HG02943 (cell line): ENCODE measurements around the gene MOSPD3.

ENCODE experiments used
- ATAC-seq: cut with Tn5 transposase; IDR thresholded peaks from one replicate; pipeline ENCODE4 v1.9.1; 2021; ENCODE audit warnings: mild to moderate bottlenecking, low read depth, moderate library complexity; ENCODE audit not compliant: unreplicated experiment

MOSPD3 gene

DNA sequence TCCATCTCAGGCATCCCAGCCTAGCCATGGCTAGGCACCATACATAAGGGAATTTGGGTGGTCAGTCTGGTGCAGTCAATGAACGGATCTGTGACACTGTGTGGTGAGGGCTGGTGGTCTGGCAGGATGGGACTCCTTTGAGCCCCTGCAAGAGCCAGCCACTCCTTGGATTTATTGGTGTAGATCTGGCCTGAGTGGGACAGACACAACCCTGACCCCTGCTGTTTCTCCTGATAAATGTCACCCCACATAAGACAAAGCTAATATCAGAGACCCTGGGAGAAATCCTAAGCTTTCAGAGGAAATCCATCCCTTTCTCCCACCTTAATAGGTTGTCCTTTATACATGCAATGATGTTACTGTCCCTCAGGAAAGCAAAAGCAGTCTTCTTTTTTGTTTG is 23.9 kb upstream of the MOSPD3 start:
- ATAC-seq: no peak

DNA sequence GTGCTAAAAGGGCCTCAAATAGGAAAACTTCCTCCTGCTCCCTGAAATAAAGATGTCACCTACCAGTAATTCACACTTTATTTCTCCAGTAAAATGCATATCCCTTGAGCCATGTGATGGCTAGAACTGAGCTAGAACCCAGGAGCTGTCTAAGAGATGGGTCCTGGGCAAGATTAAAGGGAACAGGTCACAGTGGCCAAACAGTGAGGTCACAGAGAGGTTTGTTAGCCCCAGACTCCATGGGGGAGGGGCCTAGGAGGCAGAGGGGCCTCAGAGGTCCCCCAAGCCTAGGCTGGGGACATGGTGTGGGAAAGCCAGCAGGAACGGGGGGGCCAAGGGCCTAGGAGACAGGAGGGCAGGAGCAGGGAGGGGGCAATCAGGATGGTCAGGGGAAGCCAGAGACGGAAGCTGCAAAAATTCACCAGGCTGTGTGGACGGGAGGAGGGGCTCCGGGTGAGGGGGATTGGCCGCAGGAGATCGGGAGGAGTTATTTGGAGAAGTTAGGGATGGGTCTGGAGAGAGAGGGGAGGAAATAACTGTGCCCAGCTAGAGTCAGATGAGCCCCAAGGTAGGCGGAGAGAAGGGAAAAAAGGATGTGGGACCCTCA is 22.9 kb upstream of the MOSPD3 start:
- no peak for ATAC-seq

DNA sequence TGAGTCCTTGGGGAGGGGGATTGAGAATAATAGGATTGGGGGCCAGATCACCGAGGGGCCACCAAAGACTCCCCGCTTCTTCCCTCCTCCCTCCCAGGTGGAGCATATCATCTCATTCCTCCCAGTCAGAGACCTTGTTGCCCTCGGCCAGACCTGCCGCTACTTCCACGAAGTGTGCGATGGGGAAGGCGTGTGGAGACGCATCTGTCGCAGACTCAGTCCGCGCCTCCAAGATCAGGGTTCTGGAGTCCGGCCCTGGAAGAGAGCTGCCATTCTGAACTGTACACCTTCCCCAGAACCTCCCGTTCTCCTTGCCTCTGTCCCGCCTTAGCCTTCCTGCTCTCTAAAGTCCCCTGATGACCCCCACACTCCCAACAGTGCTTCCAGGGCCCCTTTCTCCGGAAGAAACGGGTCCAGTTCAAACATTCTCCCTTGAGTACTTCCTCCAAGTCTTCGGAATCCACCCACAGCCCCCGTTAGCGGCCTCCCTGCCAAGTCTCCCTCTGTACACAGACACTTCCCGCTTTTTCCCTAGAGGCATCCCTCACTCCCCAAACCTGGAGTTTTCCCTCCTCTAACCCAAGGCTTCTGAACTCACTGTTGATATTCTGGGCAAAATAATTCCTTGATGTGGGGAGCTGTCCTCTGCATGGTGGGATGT is 22.1 kb upstream of the MOSPD3 start:
- ATAC-seq: no peak

DNA sequence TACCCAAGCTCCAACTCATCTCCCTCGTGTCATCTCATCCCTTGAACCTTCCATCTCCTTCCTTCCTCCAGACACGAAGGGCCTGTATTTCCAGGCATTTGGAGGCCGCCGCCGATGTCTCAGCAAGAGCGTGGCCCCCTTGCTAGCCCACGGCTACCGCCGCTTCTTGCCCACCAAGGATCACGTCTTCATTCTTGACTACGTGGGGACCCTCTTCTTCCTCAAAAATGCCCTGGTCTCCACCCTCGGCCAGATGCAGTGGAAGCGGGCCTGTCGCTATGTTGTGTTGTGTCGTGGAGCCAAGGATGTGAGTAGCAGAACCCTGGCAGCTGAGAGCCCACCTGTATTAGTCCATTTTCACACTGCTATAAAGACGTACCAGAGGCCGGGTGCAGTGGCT is 20.7 kb upstream of the MOSPD3 start:
- no peak for ATAC-seq

DNA sequence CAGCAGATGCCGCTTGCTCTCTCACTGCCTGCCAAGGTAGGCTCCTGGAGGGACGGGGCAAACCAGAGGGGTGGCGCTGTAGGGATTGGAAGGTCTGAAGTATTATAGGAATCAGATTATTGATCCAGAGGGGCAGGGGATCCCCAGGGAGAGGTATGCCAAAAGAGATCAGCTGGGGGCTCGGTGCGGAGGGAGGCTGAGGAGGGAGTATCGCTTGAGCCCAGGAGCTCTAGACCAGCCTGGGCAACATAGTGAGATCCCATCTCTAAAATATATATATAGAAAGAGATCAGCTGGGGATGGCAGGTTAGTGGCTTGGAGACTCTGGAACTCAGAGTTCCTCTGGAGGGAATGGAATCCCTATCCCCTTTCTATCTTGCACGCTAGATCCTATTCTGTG is 17.2 kb upstream of the MOSPD3 start:
- ATAC-seq: no peak

DNA sequence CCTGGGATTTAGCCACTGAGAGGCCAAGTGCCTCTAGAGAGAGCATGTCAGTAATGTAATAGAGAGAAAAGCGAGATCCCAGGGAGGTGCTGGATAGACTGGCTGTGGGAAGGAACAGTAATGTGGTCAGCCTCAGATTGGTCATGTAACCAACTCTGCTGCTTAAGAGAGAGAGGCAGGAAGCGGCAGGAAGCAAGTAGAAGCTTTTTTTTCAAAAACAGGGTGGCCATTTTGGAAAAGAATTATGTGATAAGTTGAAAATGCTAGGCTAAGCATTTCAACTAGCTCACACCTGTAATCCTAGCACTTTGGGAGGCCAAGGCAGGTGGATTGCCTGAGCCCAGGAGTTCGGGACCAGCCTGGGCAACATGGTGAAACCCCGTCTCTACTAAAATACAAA is 13.9 kb upstream of the MOSPD3 start:
- no peak for ATAC-seq

DNA sequence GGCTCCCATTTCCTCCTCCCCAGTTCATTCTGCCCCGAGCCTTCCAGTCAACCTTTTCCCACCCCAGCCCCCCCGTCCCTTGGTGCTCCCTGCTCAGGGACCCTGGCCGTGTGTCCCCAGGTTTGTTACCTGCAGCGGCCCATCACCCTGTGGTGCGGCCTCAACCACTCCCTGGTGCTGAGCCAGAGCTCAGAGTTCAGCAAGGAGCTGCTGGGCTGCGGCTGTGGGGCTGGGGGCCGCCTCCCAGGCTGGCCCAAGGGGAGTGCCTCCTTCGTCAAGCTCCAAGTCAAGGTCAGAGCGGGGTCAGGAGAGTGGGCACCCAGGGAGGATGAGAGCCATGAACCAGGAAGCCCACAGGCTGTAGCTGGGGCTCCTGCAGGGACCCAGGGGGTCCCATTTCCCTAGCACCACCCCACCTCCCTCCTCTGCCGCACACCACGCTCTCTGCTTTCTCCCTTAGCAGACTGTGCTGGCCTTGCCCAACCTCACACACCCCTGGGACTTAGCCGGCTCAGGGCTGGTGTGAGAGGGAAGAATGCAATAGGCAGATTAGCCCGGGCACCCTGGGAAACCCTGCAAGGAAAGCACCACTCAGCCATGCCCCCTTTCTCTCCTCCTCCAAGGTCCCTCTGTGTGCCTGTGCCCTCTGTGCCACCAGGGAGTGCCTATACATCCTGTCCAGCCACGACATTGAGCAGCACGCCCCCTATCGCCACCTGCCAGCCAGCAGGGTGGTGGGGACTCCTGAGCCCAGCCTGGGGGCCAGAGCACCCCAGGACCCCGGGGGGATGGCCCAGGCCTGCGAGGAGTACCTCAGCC is 12.2 kb upstream of the MOSPD3 start:
- no peak for ATAC-seq

DNA sequence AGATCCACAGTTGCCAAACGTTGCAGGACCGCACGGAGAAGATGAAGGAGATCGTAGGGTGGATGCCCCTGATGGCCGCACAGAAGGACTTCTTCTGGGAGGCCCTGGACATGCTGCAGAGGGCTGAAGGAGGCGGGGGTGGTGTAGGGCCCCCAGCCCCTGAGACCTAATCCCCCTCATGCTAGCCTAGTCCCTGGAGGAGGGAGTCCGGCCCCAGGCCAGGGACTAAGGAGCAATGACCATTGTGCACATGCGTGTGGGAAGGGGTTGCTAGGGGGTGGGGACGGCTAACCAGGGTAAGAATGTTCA is 11.7 kb upstream of the MOSPD3 start:
- ATAC-seq: no peak

DNA sequence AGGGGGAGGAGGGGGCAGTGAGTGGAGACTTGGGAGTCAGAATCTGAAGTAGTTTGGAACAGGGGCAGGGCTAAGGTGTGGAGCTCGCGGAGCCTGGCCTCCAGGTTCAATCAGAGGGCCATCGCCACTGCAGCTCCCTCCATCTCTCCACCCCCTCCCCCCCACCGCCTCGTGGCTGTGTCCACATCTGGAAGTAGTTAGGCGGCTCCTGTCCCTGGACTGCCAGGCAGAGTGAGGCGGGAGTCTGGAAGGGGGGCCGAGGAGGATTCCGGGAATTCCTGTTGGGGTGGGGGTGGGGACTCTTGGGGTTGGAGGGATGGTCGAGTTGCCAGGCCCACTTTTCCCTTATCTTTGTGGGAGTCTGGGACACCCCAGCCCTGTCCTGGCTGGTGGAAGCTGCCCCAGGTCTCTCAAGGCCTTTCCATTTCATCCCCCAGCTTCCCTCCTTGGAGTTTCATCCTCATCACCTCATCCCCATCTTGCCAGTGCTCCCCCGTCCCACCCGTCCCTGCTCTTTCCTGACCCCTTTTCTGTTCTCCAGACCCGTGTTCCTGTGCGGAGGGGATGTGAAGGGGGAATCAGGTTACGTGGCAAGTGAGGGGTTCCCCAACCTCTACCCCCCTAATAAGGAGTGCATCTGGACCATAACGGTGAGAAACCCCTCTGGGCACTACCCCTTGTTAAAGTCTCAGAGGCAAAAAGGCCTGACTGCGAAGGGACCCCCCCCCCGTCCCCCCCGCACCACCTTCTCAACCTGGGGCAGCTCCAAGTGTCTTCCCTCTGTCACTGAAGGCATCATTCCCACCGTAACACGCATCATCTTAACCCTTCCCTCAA is 9.2 kb upstream of the MOSPD3 start:
- ATAC-seq: no peak

DNA sequence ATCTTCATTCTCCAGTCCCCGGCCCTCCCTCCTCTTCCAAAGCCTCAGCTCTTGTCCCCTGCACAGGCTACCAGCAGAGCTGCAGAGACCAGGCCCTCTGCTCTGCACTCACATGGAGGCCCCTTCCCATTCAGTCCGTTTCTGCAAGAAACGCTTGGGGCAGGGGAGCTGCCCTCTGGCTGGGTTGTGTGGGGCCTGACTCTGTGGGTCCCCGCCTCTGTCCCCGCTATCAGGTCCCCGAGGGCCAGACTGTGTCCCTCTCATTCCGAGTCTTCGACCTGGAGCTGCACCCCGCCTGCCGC is 8.7 kb upstream of the MOSPD3 start:
- ATAC-seq: no peak

DNA sequence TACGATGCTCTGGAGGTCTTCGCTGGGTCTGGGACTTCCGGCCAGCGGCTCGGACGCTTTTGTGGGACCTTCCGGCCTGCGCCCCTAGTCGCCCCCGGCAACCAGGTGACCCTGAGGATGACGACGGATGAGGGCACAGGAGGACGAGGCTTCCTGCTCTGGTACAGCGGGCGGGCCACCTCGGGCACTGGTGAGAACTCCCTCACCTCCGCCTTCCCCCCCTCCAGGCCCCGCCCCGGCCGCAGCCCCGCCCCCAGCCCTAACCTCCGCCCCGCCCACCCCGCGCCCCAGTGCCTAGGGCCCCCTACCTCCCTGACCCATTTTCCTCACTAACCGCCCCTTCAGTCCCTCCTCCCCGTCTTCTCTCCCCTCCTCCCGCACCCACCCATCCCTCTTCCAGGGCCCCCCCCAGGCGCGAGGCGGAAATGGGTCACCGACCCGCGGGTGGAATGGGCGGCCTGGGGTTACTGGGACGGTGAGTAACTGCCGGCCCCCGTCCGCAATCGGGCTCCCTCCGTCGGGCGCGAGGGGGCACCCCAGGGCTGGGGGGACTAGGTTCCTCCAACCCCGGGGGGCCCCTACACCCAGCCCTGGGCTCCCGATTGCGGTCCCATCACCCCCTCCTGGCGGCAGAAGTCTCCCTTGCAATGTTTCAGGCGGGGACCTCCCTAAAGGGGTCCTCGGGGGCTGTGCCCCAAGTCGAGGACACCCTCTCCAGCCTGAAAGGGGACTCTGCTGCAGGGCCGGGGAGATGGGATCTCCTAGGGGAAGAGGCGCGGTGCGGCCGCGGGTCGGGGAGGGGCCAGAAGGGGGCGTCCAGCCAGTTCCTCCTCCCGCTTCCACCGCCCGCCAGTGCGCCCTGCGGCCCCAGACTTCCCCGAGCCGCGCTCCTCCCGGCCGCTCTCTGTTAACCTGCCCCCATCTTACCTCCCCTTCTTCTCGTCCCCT is 8.0 kb upstream of the MOSPD3 start:
- ATAC-seq: no peak

DNA sequence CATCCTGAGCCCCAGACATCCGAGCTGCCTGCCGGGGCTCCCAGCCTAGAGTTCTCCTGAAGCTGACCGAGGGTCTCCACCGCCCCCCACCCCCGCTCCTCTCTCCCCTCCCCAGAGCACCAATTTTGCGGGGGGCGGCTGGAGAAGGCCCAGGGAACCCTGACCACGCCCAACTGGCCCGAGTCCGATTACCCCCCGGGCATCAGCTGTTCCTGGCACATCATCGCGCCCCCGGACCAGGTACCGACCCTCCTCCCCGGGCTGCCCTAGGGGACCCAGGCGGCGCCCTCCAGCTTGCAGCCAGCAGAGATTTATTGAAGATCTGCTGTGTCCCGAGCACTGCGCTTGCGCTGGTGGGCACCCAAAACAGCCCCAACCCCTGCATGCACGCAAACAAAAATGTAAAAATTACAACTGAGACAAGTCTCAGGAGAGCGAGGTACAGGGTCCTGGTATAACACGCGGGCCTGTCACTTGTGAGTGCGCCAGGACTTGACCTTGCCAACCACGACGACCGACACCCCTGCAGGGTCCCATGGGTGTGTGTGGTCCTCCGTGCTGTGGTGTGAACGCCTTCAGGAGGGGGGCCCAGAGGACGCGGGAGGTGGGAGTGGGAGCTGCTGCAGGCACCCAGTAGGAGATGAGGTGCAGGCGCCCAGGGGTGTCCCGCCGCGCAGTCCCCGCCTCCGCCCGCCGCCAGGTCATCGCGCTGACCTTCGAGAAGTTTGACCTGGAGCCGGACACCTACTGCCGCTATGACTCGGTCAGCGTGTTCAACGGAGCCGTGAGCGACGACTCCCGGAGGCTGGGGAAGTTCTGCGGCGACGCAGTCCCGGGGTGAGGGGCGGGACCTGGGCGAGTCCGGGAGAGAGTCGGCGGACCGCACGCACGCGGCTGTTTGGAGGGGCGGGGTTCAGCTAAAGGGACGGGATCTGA is 7.1 kb upstream of the MOSPD3 start:
- no peak for ATAC-seq

DNA sequence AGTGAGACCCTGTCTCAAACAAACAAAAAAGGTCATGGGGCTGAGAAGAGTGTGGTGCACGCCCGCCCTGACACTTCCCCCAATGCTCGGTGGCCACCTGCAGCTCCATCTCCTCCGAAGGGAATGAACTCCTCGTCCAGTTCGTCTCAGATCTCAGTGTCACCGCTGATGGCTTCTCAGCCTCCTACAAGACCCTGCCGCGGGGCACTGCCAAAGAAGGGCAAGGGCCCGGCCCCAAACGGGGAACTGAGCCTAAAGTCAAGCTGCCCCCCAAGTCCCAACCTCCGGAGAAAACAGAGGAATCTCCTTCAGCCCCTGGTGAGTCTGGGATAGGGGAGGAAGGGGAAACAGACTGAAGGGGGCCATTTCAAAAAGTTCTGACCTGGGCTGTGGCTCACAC is 6.0 kb upstream of the MOSPD3 start:
- no peak for ATAC-seq

DNA sequence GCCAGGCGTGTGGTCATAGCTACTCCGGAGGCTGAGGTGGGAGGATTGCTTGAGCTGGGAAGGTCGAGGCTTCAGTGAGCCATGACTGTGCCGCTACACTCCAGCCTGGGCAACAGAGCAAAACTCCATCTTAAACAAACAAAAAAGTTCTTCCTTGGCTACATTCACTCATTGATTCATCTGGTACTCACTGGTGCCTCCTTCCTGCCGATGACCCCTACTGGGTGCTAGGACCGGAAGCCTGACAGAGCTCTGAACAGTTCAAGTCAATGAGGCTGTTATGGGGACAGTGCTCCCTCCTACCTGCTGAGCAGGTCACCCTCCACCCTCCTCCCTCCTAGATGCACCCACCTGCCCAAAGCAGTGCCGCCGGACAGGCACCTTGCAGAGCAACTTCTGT is 5.2 kb upstream of the MOSPD3 start:
- no peak for ATAC-seq

DNA sequence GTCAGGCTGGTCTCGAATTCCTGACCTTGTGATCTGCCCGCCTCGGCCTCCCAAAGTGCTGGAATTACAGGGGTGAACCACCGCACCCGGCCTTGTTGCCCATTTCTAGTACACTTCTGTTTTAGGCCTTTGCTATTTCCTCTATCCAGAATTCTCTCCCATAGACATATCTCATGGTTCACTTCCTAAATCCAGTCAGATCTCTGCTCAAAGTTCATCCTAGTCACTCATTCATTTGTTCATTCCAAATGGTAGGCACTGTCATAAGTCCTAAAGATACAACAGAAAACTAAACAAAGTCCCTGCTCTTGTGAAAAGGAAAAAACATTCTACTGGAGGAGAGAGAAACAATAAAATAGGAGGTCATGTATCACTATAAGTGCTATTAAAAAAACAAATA is 2.4 kb upstream of the MOSPD3 start:
- no peak for ATAC-seq

DNA sequence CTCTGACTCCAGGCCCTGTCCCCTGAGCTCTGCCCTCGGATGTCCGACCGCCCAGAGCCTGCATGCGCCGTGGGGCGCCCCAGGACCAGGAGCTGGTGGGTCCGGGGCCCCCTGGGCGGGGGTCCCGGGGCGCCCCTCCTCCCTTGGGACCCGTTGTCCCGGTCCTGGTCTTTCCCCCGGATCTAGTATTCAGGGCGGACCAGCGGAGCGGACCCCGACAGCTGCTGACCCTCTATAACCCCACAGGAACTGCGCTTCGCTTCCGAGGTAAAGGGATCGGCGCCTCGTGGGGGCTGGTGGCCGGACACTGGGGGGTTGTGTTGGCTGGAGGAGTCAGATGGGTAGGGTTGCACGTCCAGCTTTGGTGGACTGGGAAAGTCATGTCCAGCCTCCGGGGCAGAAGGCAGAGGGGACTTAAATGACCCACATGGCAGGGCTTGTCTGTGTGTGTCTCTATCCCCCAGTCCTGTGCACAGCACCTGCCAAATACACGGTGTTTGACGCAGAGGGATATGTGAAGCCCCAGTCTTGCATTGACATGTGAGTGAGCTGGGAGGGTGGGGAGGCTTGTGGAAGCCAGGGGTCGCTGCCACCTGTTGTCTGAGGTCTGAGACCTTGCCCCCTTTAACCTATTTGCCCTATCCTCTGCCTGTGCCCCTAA is 520 bp downstream of the MOSPD3 start:
- peak; percentile 3 for ATAC-seq

DNA sequence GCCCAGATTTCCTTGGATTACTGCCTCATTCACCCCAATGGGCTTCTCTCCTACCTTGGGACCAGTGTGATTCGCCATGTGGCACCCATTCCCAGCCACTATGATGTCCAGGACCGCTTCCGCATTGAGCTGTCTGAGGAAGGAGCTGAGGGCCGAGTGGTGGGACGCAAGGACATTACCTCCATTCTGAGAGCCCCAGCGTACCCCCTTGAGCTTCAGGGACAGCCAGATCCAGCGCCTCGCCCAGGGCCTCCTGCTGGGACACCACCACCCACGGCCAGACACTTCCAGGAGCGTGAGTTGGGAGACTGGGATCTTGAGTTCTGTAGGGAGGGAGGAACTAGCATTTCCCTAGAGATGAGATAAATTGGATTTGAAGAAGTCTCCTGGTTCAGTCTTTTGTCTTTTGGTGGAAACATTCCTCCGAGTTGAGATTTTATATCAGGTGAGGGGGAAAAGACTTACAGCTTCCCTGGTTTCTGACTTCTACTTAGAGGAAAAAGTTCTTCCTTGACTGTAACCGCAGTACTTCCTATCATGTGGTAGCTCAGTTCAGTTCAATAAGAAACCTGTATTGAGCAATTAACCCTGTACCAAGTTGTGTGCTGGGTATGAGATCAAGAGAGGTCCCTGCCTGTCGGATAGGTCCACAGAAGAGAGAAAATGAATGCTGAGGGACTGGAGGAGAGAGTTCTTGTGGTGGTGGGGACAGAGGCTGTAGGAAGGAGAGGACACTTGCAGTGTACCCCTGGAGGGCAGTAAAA is 1.3 kb downstream of the MOSPD3 start:
- ATAC-seq: no peak

DNA sequence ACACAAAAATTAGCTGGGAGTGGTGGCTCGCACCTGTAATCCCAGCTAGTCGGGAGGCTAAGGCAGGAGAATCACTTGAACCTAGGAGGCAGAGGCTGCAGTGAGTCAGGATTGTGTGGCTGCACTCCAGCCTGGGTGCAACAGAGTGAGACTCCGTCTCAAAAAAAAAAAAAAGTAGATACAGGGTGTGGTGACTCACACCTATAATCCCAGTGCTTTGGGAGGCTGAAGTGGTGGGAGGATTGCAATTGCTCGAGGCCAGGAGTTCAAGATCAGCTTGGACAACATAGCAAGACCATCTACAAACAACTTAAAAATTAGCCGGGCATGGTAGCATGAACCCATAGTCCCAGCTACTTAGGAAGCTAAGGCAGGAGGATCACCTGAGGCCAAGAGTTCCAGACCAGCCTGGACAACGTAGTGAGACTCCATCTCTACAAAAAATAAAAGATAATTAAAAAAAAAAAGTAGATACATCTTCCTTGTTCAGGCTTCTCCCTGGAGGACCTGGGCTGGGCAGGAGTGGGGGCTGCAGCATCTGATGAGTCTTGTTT is 2.0 kb downstream of the MOSPD3 start:
- ATAC-seq: no peak
